ENCODE measurements around the gene RHEB.

- no peak for TF ChIP-seq CTCF (IDR thresholded peaks at IDR 0.05)
- TF ChIP-seq EZH2 (IDR thresholded peaks at IDR 0.05; ENCODE audit: borderline replicate concordance, insufficient read depth, low read depth, low read length, poor library complexity, severe bottlenecking) = no peak
These were observed 21.2 kb downstream of the RHEB start for GRCh38 chr7:151498495-151498894.
